K562 (cell line): Measurements from ENCODE around the gene DIAPH1. TPM values are rescaled to one million over a fixed set of nuclear protein-coding genes. Genes with fewer than 3 reads are reported as not detected.

Experiments used
- ATAC-seq: fragments of 200-7000 bp; cut with Tn5 transposase; 3 replicates; pipeline ENCODE4 v1.9.1; 2020; ENCODE audit warnings: moderate library complexity
- BruUV-seq: library from RNA; stranded (reverse); fragments of 400-500 nt; replicated peaks from 2 replicates; lab custom pipeline; 2021; lab: Mats Ljungman, UMichigan
- CTCF ChIA-PET: fragments of 300-600 bp; formaldehyde crosslinking; extraction: SDS; loops from one replicate; lab custom pipeline; 2021; ENCODE audit warnings: low intra/inter-chr PET ratio; lab: Yijun Ruan, JAX
- POLR2A ChIA-PET: fragments of 300-600, 350-650 bp; sonication (Branson Sonifier 250); formaldehyde crosslinking; extraction: SDS; loops from one replicate; lab custom pipeline; 2021; ENCODE audit warnings: antibody characterized with exemption, inconsistent platforms; lab: Yijun Ruan, JAX
- DNase-seq, 4 experiments: peaks; one replicate each; pipeline versions ENCODE4 v3.0.0 to v3.0.0-alpha.2; 2011 to 2018; ENCODE audit warnings: low spot score in 3 of 4, mixed read lengths in 3 of 4; ENCODE audit errors: extremely low read depth in 1 of 4
- FAIRE-seq: peaks from 2 replicates; lab custom pipeline; 2011; peaks lifted over from hg19 to GRCh38; lab: Jason Lieb, UNC
- H2AFZ ChIP-seq: 2 replicates; pipeline ENCODE4 v1.6.0; 2011; ENCODE audit warnings: low read depth, low read length, control low read depth, inconsistent platforms
- H3K27ac ChIP-seq: fragments of 200-600 bp; 3 replicates; pipeline ENCODE4 v1.8.0; 2011; ENCODE audit warnings: low read depth, mild to moderate bottlenecking, control low read depth, inconsistent platforms, low read length, moderate library complexity, mixed read lengths; ENCODE audit errors: extremely low read depth
- H3K27me3 ChIP-seq, 2 experiments: fragments of 300-600 bp in 1 of 2; 2 replicates in 1 of 2; 3 replicates in 1 of 2; pipeline versions ENCODE4 v1.6.0 to v1.8.0; 2011; ENCODE audit warnings: inconsistent platforms in 2 of 2, low read length in 2 of 2, mild to moderate bottlenecking in 1 of 2, mixed read lengths in 1 of 2, moderate library complexity in 1 of 2; ENCODE audit not compliant: control insufficient read depth in 2 of 2, insufficient read depth in 2 of 2
- H3K36me3 ChIP-seq: fragments of 300-600 bp; 3 replicates; pipeline ENCODE4 v1.8.0; 2011; ENCODE audit warnings: mild to moderate bottlenecking, low read length, inconsistent platforms; ENCODE audit not compliant: control insufficient read depth, insufficient read depth
- H3K4me1 ChIP-seq, 2 experiments: fragments of 200-600 bp in 1 of 2; replicated peaks in 1 of 2; 2 replicates in 1 of 2; 3 replicates in 1 of 2; pipeline versions ENCODE4 v1.5.1 to v1.8.0; 2011; ENCODE audit warnings: inconsistent platforms in 2 of 2, low read length in 2 of 2, mild to moderate bottlenecking in 1 of 2, mixed read lengths in 1 of 2, moderate library complexity in 1 of 2; ENCODE audit not compliant: control insufficient read depth in 2 of 2, insufficient read depth in 2 of 2
- H3K4me2 ChIP-seq: 2 replicates; pipeline ENCODE4 v1.6.1; 2011; ENCODE audit warnings: low read length, control low read depth, inconsistent platforms, mixed read lengths; ENCODE audit not compliant: insufficient read depth
- H3K4me3 ChIP-seq: fragments of 200-600 bp; sonication (generic), shearing (Covaris generic); 2 replicates; pipeline ENCODE4 v1.5.1; 2016; ENCODE audit warnings: control low read depth, inconsistent platforms
- H3K79me2 ChIP-seq: fragments of 200-600 bp; 3 replicates; pipeline ENCODE4 v1.8.0; 2011; ENCODE audit warnings: low read length, inconsistent platforms; ENCODE audit not compliant: control insufficient read depth, insufficient read depth
- H3K9ac ChIP-seq, 2 experiments: 2 replicates each; pipeline versions ENCODE4 v1.6.0 to v1.6.1; 2011; ENCODE audit warnings: low read depth in 2 of 2, low read length in 2 of 2, control low read depth in 1 of 2, inconsistent platforms in 1 of 2, mild to moderate bottlenecking in 1 of 2, mixed read lengths in 1 of 2; ENCODE audit not compliant: insufficient read depth in 1 of 2
- H3K9me1 ChIP-seq: one replicate; pipeline ENCODE4 v1.6.0; 2011; ENCODE audit warnings: inconsistent platforms, mild to moderate bottlenecking, low read length, moderate library complexity; ENCODE audit not compliant: control insufficient read depth, insufficient read depth
- H3K9me3 ChIP-seq: replicated peaks from 2 replicates; pipeline ENCODE4 v1.5.1; 2011; ENCODE audit warnings: low read depth, low read length, inconsistent platforms; ENCODE audit not compliant: control insufficient read depth, insufficient read depth
- H4K20me1 ChIP-seq: replicated peaks from 2 replicates; pipeline ENCODE4 v1.6.1; 2011; ENCODE audit warnings: low read length, inconsistent platforms, mixed read lengths; ENCODE audit not compliant: control insufficient read depth, insufficient read depth
- LEF1 ChIP-seq: fragments of 450-650 bp; IDR thresholded peaks from 2 replicates; pipeline ENCODE4 v1.6.1; 2016; ENCODE audit warnings: mild to moderate bottlenecking
- WGBS: fragments of 100-300 bp; shearing (Covaris generic); methylation state at CpG from one replicate; pipeline ENCODE4 v1.1.6; 2016; ENCODE audit warnings: low coverage, mixed read lengths; ENCODE audit not compliant: insufficient coverage; ENCODE audit errors: missing lambda C conversion rate; 5-methylcytosine and 5-hydroxymethylcytosine counted together
- in situ Hi-C: fragments of 300-500 bp; cut with MboI; formaldehyde crosslinking; loops from 4 replicates; pipeline ENCODE4 v1.15.0; 2018; ENCODE audit warnings: inconsistent platforms, mixed read lengths
- intact Hi-C: fragments of 100-400 bp; cut with micrococcal nuclease; formaldehyde crosslinking; loops from 2 replicates; pipeline ENCODE4 v1.14.2; 2022
- polyA plus RNA-seq, 8 experiments: library from polyadenylated mRNA; depleted of rRNA in 4 of 8; stranded (reverse) in 5 of 8; unstranded in 3 of 8; fragments of >200 nt; fragmentation: Nextera tagmentation in 2 of 8; fragmentation: Illumina TruSeq in 1 of 8; extraction: Ambion mirVana in 2 of 8; extraction: Trizol in 1 of 8; gene quantifications; 2 replicates each; pipeline versions ENCODE4 v1.2.1 to v1.2.3, GENCODE V29; 2011 to 2014; ENCODE audit warnings: inconsistent platforms in 1 of 8, missing spikeins in 1 of 8
- total RNA-seq, 7 experiments: library from RNA; depleted of rRNA in 6 of 7; stranded (reverse); fragments of >200 nt in 6 of 7; fragmentation: Illumina TruSeq in 2 of 7; extraction: Trizol in 2 of 7; gene quantifications; 2 replicates each; pipeline versions ENCODE4 v1.2.1 to v1.2.3, GENCODE V29; 2011 to 2021; ENCODE audit warnings: low replicate concordance in 1 of 7
- TF ChIP-seq, protein P1 (sequence below): fragments of 450-650 bp; IDR thresholded peaks from 2 replicates; pipeline ENCODE4 v1.6.1; 2017; ENCODE audit warnings: antibody characterized with exemption
- TF ChIP-seq, protein P2 (sequence below): fragments of 250-450 bp; sonication (Bioruptor Pico); IDR thresholded peaks from 2 replicates; pipeline ENCODE4 v1.5.1; 2021; ENCODE audit warnings: mild to moderate bottlenecking

The DIAPH1 gene
- total and polyA plus RNA-seq, 9 of the 15 experiments (the other 6 are each of a cell fraction or from before 2014, with no cell fraction given) = 60.8 to 328 (median 97.8) TPM

DNA sequence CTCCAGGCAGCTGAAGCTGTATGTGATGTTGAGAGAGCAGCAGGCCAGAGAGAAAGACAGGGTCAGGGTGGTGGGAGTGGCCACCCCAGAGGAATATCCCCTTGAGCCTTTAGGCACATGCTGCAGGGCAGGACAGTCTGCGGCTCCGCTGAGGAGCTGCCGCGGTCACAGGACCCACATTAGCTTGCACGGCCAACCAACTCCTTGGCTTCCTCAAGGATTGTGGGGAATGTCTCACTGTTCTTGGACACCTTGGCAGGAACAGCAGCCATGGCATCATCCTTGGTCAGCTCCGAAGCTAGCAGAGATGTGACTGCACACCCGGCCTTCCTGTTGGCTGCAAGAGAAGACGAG lies 102.2 kb downstream of the DIAPH1 start:
- Histone ChIP-seq H3K9ac (peak overlapping the region in 1 of 2 experiments; percentile 33; a peak in 1 of 4 replicates), H3K27ac (no peak overlapping the region), H2AFZ (no peak overlapping the region), H3K9me1 (peaks cover 8% of the 10 kb centered on the region), H3K9me3 (no peaks in the 10 kb centered on the region), H3K4me2 (no peak overlapping the region), H4K20me1 (no peaks in the 10 kb centered on the region), H3K4me1 (peaks cover 10 to 17% of the 10 kb centered on the region in 2 experiments; a peak in 4 of 5 replicates), H3K27me3 (no peaks in the 10 kb centered on the region), H3K4me3 (no peak overlapping the region), H3K36me3 (peaks cover 86% of the 10 kb centered on the region), H3K79me2 (no peaks in the 10 kb centered on the region)
- CTCF ChIA-PET = no interaction called here
- no peak for ATAC-seq
- BruUV-seq = no TSS peak
- FAIRE-seq = no peak
- DNase-seq = no peak
- intact Hi-C loops = loop anchor here (10.0 kb wide), 1 partner anchor 282 kb away; no protein-coding TSS in a partner anchor
- POLR2A ChIA-PET = no interaction called here
- TF ChIP-seq, protein P1, sequence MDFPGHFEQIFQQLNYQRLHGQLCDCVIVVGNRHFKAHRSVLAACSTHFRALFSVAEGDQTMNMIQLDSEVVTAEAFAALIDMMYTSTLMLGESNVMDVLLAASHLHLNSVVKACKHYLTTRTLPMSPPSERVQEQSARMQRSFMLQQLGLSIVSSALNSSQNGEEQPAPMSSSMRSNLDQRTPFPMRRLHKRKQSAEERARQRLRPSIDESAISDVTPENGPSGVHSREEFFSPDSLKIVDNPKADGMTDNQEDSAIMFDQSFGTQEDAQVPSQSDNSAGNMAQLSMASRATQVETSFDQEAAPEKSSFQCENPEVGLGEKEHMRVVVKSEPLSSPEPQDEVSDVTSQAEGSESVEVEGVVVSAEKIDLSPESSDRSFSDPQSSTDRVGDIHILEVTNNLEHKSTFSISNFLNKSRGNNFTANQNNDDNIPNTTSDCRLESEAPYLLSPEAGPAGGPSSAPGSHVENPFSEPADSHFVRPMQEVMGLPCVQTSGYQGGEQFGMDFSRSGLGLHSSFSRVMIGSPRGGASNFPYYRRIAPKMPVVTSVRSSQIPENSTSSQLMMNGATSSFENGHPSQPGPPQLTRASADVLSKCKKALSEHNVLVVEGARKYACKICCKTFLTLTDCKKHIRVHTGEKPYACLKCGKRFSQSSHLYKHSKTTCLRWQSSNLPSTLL = no peak
- TF ChIP-seq, protein P2, sequence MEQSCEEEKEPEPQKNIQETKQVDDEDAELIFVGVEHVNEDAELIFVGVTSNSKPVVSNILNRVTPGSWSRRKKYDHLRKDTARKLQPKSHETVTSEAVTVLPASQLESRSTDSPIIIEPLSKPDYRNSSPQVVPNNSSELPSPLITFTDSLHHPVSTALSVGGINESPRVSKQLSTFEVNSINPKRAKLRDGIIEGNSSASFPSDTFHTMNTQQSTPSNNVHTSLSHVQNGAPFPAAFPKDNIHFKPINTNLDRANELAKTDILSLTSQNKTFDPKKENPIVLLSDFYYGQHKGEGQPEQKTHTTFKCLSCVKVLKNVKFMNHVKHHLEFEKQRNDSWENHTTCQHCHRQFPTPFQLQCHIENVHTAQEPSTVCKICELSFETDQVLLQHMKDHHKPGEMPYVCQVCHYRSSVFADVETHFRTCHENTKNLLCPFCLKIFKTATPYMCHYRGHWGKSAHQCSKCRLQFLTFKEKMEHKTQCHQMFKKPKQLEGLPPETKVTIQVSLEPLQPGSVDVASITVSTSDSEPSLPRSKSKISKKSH (CRISPR knock-in tag) = no peak
- TF ChIP-seq LEF1 = no peak
- in situ Hi-C loops = no loop called here
- WGBS = 96% methylated on average over 5 of the region's 8 CpGs
